ENCODE data around the gene GALNT2.
A peak's percentile ranks its signal among the peaks of the same experiment; 100 is the strongest.

Gene GALNT2

DNA sequence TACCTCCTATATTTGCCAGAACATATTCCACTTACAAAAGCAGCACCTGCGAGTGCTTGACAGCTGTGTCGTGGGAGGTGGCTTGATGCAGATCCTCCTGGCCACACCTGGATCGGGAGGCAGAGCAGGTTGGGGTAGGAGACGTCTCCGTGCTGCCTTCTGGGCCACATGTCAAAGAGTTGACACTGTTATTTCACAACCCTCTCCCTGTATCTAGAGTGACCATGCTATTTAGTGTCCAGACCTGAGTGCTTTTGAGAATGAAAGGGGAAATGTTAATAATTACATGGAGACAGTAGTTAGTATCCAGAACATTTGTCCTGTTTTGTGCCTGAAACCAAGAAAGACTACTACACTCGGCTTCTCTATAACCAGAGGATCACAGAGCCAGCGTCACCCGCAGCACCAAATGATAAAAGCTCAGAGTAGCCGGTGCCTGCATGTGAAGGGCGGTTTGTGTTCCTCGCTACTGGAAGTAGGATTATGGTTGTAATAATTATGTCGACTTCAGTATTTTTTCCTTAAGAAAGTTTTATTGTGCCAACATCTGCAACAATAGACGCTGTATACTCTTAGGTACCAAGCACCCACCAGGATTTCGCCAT, 77.1 kb downstream of the GALNT2 start:
- H3K36me3 ChIP-seq (ENCODE audit: control insufficient read depth, insufficient read depth, low read length, severe bottlenecking): no peaks in the 10 kb centered on the region
- no peak for DNase-seq (ENCODE audit: low read depth)
- no peak overlapping the region for H3K9ac ChIP-seq (ENCODE audit: low read length)
- H3K4me1 ChIP-seq (ENCODE audit: control insufficient read depth, insufficient read depth, low read length): peaks cover 43% of the 10 kb centered on the region
- no peak overlapping the region for H3K4me3 ChIP-seq (ENCODE audit: low read length)
- no peaks in the 10 kb centered on the region for H3K9me3 ChIP-seq (ENCODE audit: control insufficient read depth, low read length)
- no peaks in the 10 kb centered on the region for H3K27me3 ChIP-seq (replicated peaks; ENCODE audit: control insufficient read depth, insufficient read depth, low read length)

DNA sequence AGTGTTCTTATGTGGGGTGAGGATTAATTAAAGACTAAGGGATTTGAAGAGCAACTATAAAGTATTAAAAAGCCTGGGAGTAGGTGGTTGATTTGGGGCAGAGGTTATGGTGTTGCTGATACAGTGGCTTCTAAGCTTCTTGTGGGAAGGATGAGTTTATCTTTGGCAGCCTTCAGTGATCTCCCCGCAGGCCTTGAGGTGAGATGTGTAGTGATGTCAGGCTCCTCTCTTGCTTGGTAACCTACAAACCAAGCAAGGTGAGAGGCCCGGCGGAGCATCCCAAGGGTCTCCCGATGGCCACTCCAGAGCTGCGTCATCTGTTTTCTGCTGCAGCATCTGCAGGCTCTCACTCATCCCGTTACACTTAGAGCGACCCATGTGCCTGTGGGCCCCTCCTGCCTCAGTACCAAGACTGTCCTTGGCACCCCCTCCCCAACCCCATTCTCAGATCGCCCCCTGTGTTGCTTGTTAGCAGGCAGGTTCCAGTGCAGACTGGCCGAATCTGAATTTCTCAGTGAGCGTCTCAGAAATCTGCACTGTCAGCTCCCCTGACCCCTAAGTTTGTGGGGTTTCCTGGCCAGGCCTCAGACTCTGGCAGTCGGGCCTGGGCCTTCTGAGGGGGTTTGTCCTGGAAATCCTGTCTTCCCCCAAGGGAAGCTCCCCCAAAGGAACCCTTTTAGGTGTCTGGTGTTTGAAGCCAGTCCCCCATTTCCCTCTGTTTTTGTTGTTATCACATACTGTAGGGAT, 77.9 kb downstream of the GALNT2 start:
- Histone ChIP-seq H3K27me3 (replicated peaks; ENCODE audit: control insufficient read depth, insufficient read depth, low read length) (no peaks in the 10 kb centered on the region), H3K4me1 (ENCODE audit: control insufficient read depth, insufficient read depth, low read length) (peaks cover 43% of the 10 kb centered on the region), H3K4me3 (ENCODE audit: low read length) (no peak overlapping the region), H3K36me3 (ENCODE audit: control insufficient read depth, insufficient read depth, low read length, severe bottlenecking) (no peaks in the 10 kb centered on the region), H3K9ac (ENCODE audit: low read length) (no peak overlapping the region), H3K9me3 (ENCODE audit: control insufficient read depth, low read length) (no peaks in the 10 kb centered on the region)
- no peak for DNase-seq (ENCODE audit: low read depth)

GRCh38 chr1:230145505-230145899, 78.5 kb downstream of the GALNT2 start:
- Histone ChIP-seq H3K9me3 (ENCODE audit: control insufficient read depth, low read length) (no peaks in the 10 kb centered on the region), H3K4me3 (ENCODE audit: low read length) (no peak overlapping the region), H3K36me3 (ENCODE audit: control insufficient read depth, insufficient read depth, low read length, severe bottlenecking) (no peaks in the 10 kb centered on the region), H3K27me3 (replicated peaks; ENCODE audit: control insufficient read depth, insufficient read depth, low read length) (no peaks in the 10 kb centered on the region), H3K9ac (ENCODE audit: low read length) (no peak overlapping the region), H3K4me1 (ENCODE audit: control insufficient read depth, insufficient read depth, low read length) (peaks cover 38% of the 10 kb centered on the region)
- DNase-seq (ENCODE audit: low read depth): no peak

DNA sequence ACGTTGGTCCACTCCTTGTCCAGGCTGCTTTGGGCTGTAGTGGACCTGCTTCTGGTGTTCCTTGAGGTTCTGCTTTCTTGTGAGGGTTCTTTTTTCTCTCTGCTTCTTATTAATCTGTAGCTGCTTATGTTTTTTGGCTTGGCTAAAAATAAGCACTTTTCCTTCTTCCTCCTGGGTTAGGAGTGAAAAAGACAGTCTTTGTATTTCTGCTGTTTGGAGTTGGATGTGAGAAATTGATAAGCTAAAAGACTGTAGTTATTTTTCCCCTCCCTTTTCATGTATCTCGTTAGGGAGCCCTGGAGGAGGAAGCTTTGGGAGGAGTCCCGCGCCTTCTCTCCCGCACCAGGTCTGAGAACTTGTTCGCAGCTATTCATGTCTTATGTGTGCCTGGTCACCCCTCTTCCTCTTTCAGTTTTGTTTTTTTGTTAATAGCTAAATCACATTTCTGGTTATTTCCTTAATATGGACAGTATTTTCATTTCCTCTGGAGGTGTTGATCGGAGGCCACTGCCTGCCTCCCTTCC, 79.0 kb downstream of the GALNT2 start:
- no peaks in the 10 kb centered on the region for H3K27me3 ChIP-seq (replicated peaks; ENCODE audit: control insufficient read depth, insufficient read depth, low read length)
- peaks cover 33% of the 10 kb centered on the region for H3K4me1 ChIP-seq (ENCODE audit: control insufficient read depth, insufficient read depth, low read length)
- no peaks in the 10 kb centered on the region for H3K9me3 ChIP-seq (ENCODE audit: control insufficient read depth, low read length)
- no peak for DNase-seq (ENCODE audit: low read depth)
- no peak overlapping the region for H3K9ac ChIP-seq (ENCODE audit: low read length)
- peaks cover under 1% of the 10 kb centered on the region for H3K36me3 ChIP-seq (ENCODE audit: control insufficient read depth, insufficient read depth, low read length, severe bottlenecking)
- no peak overlapping the region for H3K4me3 ChIP-seq (ENCODE audit: low read length)

GRCh38 chr1:230146709-230147108, 79.7 kb downstream of the GALNT2 start:
- DNase-seq (ENCODE audit: low read depth): no peak
- H3K27me3 ChIP-seq (replicated peaks; ENCODE audit: control insufficient read depth, insufficient read depth, low read length): no peaks in the 10 kb centered on the region
- no peak overlapping the region for H3K9ac ChIP-seq (ENCODE audit: low read length)
- peaks cover 7% of the 10 kb centered on the region for H3K36me3 ChIP-seq (ENCODE audit: control insufficient read depth, insufficient read depth, low read length, severe bottlenecking)
- no peaks in the 10 kb centered on the region for H3K9me3 ChIP-seq (ENCODE audit: control insufficient read depth, low read length)
- no peak overlapping the region for H3K4me3 ChIP-seq (ENCODE audit: low read length)
- peaks cover 26% of the 10 kb centered on the region for H3K4me1 ChIP-seq (ENCODE audit: control insufficient read depth, insufficient read depth, low read length)

DNA sequence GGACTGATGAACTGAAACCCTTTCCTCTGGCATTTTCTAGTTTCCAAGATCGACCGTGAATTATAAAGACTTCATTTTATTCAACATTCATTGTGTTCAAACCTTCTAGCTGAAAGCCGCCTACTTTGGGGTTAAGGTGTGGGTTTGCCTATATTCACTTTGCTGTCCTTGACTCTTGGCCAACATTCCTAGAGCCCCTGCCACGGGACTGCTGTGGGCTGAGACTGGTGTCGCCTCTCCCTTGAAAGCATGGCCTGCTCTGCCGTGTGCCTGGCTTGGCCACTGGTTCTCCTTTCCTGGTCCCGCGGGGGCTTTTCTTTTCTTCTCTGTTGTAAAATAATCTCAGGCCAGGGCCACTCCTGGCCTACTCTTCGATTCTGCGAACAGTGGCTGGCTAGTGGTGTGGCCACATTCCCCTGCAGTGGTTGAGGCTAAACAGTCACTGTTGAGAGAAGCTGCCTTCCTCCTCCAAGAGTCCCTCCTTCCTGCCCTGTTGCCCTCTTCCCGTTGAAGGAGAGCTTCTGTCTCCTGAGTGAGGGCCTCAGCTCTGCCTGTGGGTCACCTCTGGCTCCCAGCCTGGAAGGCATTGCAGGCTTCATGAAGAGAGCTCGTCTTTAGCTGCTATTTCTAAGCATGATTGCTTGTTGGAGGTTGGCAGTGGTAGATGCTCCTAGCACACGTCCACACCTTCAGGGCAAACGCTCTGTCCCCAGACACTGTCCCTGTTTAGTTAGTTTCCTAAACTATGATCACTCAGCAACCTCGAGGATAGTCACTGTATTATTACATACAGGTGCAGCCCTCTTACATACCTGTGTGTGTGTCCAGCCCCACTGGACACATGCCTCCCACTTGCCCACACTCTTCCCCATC, 80.5 kb downstream of the GALNT2 start:
- H3K9me3 ChIP-seq (ENCODE audit: control insufficient read depth, low read length): no peaks in the 10 kb centered on the region
- no peak overlapping the region for H3K9ac ChIP-seq (ENCODE audit: low read length)
- H3K4me3 ChIP-seq (ENCODE audit: low read length): no peak overlapping the region
- peaks cover 7% of the 10 kb centered on the region for H3K36me3 ChIP-seq (ENCODE audit: control insufficient read depth, insufficient read depth, low read length, severe bottlenecking)
- no peak for DNase-seq (ENCODE audit: low read depth)
- peaks cover 26% of the 10 kb centered on the region for H3K4me1 ChIP-seq (ENCODE audit: control insufficient read depth, insufficient read depth, low read length)
- no peaks in the 10 kb centered on the region for H3K27me3 ChIP-seq (replicated peaks; ENCODE audit: control insufficient read depth, insufficient read depth, low read length)

DNA sequence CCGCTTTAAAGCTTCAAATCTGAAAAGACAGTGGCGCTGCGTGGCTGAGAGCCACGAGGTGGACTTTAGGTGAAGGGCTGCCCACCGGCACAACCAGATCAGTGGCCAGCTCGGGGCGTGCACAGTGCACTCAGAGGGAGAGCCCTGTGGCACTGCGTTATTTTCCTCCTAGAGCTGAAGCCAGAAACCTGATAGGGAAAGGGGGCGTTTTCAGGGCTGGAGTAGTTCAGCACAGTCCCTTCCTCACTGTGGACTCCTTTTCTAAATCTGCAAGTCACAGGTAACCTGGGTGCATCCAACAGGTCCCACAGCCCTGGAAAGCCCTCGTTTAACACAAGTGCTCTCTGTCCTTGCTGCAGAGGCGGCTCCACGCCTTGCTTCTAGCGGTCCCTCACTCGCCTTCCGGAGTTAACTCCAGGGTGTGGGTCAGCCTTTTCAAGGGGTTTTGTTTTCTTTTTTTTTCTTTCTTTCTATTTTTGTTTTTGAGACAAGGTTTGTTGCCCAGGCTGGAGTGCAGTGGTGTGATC, 81.2 kb downstream of the GALNT2 start:
- Histone ChIP-seq H3K4me1 (ENCODE audit: control insufficient read depth, insufficient read depth, low read length) (peaks cover 29% of the 10 kb centered on the region), H3K36me3 (ENCODE audit: control insufficient read depth, insufficient read depth, low read length, severe bottlenecking) (peaks cover 7% of the 10 kb centered on the region), H3K9me3 (ENCODE audit: control insufficient read depth, low read length) (no peaks in the 10 kb centered on the region), H3K4me3 (ENCODE audit: low read length) (no peak overlapping the region), H3K27me3 (replicated peaks; ENCODE audit: control insufficient read depth, insufficient read depth, low read length) (no peaks in the 10 kb centered on the region), H3K9ac (ENCODE audit: low read length) (no peak overlapping the region)
- DNase-seq (ENCODE audit: low read depth): no peak

DNA sequence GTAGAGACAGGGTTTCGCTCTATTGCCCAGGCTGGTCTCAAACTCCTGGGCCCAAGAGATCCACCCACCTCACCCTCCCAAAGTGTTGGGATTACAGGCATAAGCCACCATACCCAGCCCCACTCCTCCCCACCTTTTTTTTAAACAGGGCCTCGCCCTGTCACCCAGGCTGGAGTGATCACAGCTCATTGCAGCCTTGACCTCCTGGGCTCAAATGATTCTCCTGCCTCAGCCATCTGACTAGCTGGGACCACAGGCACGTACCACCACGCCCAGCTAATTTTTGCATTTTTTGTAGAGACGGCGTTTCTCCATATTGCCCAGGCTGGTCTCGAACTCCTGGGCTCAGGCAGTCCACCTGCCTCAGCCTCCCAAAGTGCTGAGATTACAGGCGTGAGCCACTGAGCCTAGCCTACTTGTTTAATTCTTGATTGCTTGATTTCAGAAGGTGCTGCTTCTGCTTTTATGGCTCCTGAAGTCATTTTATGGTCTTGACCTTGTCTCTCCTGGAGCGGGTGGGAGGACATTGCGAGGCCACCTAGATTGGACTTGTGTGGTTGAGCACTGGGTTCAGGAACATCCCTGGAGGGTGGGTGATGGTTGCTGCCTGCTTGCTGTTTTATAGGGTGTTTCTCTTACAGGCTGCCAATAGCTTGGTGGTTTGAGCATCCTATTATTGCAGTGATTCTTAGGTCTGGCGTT, 81.9 kb downstream of the GALNT2 start:
- H3K4me3 ChIP-seq (ENCODE audit: low read length): no peak overlapping the region
- peaks cover 7% of the 10 kb centered on the region for H3K36me3 ChIP-seq (ENCODE audit: control insufficient read depth, insufficient read depth, low read length, severe bottlenecking)
- DNase-seq (ENCODE audit: low read depth): no peak
- no peak overlapping the region for H3K9ac ChIP-seq (ENCODE audit: low read length)
- H3K9me3 ChIP-seq (ENCODE audit: control insufficient read depth, low read length): no peaks in the 10 kb centered on the region
- peaks cover 36% of the 10 kb centered on the region for H3K4me1 ChIP-seq (ENCODE audit: control insufficient read depth, insufficient read depth, low read length)
- no peaks in the 10 kb centered on the region for H3K27me3 ChIP-seq (replicated peaks; ENCODE audit: control insufficient read depth, insufficient read depth, low read length)

GRCh38 chr1:230149751-230150584, 82.9 kb downstream of the GALNT2 start:
- peaks cover 7% of the 10 kb centered on the region for H3K36me3 ChIP-seq (ENCODE audit: control insufficient read depth, insufficient read depth, low read length, severe bottlenecking)
- no peaks in the 10 kb centered on the region for H3K27me3 ChIP-seq (replicated peaks; ENCODE audit: control insufficient read depth, insufficient read depth, low read length)
- H3K9ac ChIP-seq (ENCODE audit: low read length): no peak overlapping the region
- DNase-seq (ENCODE audit: low read depth): peak; percentile 20
- no peaks in the 10 kb centered on the region for H3K9me3 ChIP-seq (ENCODE audit: control insufficient read depth, low read length)
- H3K4me3 ChIP-seq (ENCODE audit: low read length): no peak overlapping the region
- peaks cover 40% of the 10 kb centered on the region for H3K4me1 ChIP-seq (ENCODE audit: control insufficient read depth, insufficient read depth, low read length)

DNA sequence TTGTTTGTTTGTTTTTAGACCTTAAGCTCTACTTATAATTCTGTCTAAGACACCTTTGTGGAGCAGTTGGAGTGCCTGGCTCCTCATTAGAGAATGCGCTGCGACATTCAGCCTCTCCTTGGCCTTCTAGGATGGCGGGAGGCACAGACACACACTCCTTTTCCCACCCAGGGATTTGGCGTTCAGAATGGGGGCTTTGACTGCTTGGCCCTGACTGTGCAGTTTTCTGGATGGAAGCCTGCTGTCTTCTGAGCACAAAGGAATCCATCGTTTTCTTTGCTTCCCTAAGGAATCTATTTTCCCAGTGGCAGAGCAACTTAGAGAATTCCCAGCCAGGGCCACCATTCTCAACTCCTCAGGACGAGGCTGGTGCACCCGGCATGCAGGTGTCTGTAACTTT, 83.6 kb downstream of the GALNT2 start:
- peaks cover 7% of the 10 kb centered on the region for H3K36me3 ChIP-seq (ENCODE audit: control insufficient read depth, insufficient read depth, low read length, severe bottlenecking)
- H3K27me3 ChIP-seq (replicated peaks; ENCODE audit: control insufficient read depth, insufficient read depth, low read length): no peaks in the 10 kb centered on the region
- DNase-seq (ENCODE audit: low read depth): no peak
- no peaks in the 10 kb centered on the region for H3K9me3 ChIP-seq (ENCODE audit: control insufficient read depth, low read length)
- no peak overlapping the region for H3K9ac ChIP-seq (ENCODE audit: low read length)
- H3K4me1 ChIP-seq (ENCODE audit: control insufficient read depth, insufficient read depth, low read length): peaks cover 44% of the 10 kb centered on the region
- H3K4me3 ChIP-seq (ENCODE audit: low read length): no peak overlapping the region
